Measurements from ENCODE around the gene L3MBTL1. TPM values are rescaled to one million over a fixed set of nuclear protein-coding genes. Genes with fewer than 3 reads are reported as not detected.

The L3MBTL1 gene
- total RNA-seq, 1 experiment from 2014 or later = 21.6 TPM

DNA sequence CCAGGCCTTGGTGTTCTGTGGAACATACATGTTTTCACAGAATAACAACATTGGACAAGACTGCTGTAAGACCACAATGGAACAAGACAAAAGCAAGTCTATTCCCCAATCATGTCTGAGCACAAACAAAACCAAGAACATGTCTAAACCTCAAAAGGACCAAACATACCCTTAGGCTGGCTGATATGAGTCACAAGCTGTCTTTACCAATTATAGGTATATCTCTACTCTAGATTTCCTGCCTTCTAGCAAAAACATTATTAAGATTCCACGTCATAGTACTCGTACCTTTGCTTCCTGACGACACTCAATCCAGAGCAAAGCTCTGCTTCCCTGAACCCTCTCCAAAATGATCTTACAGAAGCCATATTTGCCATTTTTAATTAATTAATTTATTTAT lies 15.4 kb upstream of the L3MBTL1 start (continued):
- TF ChIP-seq, protein P1, sequence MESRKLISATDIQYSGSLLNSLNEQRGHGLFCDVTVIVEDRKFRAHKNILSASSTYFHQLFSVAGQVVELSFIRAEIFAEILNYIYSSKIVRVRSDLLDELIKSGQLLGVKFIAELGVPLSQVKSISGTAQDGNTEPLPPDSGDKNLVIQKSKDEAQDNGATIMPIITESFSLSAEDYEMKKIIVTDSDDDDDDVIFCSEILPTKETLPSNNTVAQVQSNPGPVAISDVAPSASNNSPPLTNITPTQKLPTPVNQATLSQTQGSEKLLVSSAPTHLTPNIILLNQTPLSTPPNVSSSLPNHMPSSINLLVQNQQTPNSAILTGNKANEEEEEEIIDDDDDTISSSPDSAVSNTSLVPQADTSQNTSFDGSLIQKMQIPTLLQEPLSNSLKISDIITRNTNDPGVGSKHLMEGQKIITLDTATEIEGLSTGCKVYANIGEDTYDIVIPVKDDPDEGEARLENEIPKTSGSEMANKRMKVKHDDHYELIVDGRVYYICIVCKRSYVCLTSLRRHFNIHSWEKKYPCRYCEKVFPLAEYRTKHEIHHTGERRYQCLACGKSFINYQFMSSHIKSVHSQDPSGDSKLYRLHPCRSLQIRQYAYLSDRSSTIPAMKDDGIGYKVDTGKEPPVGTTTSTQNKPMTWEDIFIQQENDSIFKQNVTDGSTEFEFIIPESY (IDR thresholded peaks at IDR 0.05; ENCODE audit: extremely low read depth, insufficient replicate concordance, low read length) = no peak
- no peak for TF ChIP-seq SRF (IDR thresholded peaks at IDR 0.05; ENCODE audit: low read depth)
- TF ChIP-seq ZFX (IDR thresholded peaks at IDR 0.05) = no peak
- TF ChIP-seq YY1 (IDR thresholded peaks at IDR 0.05; ENCODE audit: extremely low read depth, insufficient replicate concordance, low read depth, low read length) = no peak
- TF ChIP-seq POLR2A (IDR thresholded peaks at IDR 0.05; ENCODE audit: borderline replicate concordance, extremely low read depth, insufficient read depth, insufficient read length) = no peak
- no peak for TF ChIP-seq JUND (IDR thresholded peaks at IDR 0.05)
- TF ChIP-seq SP1 (IDR thresholded peaks at IDR 0.05; ENCODE audit: low read depth) = no peak
- TF ChIP-seq, protein P2, sequence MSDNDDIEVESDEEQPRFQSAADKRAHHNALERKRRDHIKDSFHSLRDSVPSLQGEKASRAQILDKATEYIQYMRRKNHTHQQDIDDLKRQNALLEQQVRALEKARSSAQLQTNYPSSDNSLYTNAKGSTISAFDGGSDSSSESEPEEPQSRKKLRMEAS (IDR thresholded peaks at IDR 0.05) = no peak
- TF ChIP-seq TCF7L2 (IDR thresholded peaks at IDR 0.05; ENCODE audit: borderline replicate concordance, extremely low read depth, insufficient read depth, insufficient read length) = no peak

DNA sequence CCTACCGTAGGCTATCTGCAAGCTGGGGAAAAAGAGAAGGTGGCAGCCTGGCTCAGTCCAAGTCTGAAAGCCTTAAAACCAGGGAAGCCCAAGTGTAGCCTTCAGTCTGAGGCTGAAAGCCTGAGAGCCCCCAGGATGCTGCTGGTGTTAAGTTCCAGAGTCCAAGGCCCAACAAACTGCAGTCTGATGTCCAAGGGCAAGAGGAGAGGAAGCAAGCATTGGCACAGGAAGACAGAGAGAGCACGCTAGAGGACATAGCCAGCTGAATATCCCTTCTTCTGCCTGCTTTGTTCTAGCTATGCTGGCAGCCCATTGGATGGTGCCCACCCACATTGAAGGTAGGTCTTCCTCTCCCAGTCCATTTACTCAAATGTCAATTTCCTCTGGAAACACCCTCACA lies 12.1 kb upstream of the L3MBTL1 start:
- DNase-seq (ENCODE audit: low read depth, low spot score) = no peak
- ATAC-seq = no peak
- no peak overlapping the region for H3K27ac ChIP-seq (ENCODE audit: low read depth, low read length)
- no peaks in the 10 kb centered on the region for H3K4me1 ChIP-seq (ENCODE audit: control insufficient read depth in 1 of 2, insufficient read depth in 2 of 2, low read length in 2 of 2)
- no peaks in the 10 kb centered on the region for H4K20me1 ChIP-seq (ENCODE audit: insufficient read depth)
- no peaks in the 10 kb centered on the region for H3K36me3 ChIP-seq (ENCODE audit: control insufficient read depth in 1 of 2, insufficient read depth in 2 of 2, low read length in 2 of 2)
- CTCF ChIA-PET = no interaction called here
- no peak overlapping the region for H3K4me3 ChIP-seq (replicated peaks in 1 of 2; ENCODE audit: low read depth in 1 of 2, low read length in 2 of 2)
- BruUV-seq (replicated peaks) = no TSS peak
- H3K9me3 ChIP-seq (ENCODE audit: control insufficient read depth in 1 of 2, insufficient read depth in 1 of 2, low read depth in 1 of 2, low read length in 2 of 2) = no peaks in the 10 kb centered on the region
- no peaks in the 10 kb centered on the region for H3K79me2 ChIP-seq (ENCODE audit: insufficient read depth, low read length)
- POLR2A ChIA-PET = interaction anchor here (0.5 to 1.8 kb wide), 2 partner anchors 12 to 176 kb away, joined by 3 to 4 read pairs; partner anchors contain the start of gene L3MBTL1
- intact Hi-C loops (cut with micrococcal nuclease) = no loop called here
- no peak overlapping the region for H3K9ac ChIP-seq (ENCODE audit: low read length)
- H3K27me3 ChIP-seq (ENCODE audit: insufficient read depth, low read length) = no peaks in the 10 kb centered on the region
- no peak overlapping the region for H3K4me2 ChIP-seq (ENCODE audit: low read length)
- RAD21 ChIA-PET (ENCODE audit: low non-redundant PET in 1 of 2, low total read pairs in 2 of 2, uncharacterized antibody in 2 of 2, unreplicated experiment in 2 of 2) = no interaction called here
- H3K9me2 ChIP-seq (ENCODE audit: insufficient read depth) = no peaks in the 10 kb centered on the region
- H2AFZ ChIP-seq (ENCODE audit: low read depth, low read length, poor library complexity, severe bottlenecking) = no peak overlapping the region
- TF ChIP-seq, protein P2 (IDR thresholded peaks at IDR 0.05) = no peak
- TF ChIP-seq SRF (IDR thresholded peaks at IDR 0.05; ENCODE audit: low read depth) = no peak
- TF ChIP-seq CEBPB (IDR thresholded peaks at IDR 0.05; ENCODE audit: low read depth) = no peak
- TF ChIP-seq ZNF274 (IDR thresholded peaks at IDR 0.05; ENCODE audit: low read depth, low read length) = no peak
- TF ChIP-seq SP1 (IDR thresholded peaks at IDR 0.05; ENCODE audit: low read depth) = no peak
- TF ChIP-seq YY1 (IDR thresholded peaks at IDR 0.05; ENCODE audit: extremely low read depth, insufficient replicate concordance, low read depth, low read length) = no peak
- no peak for TF ChIP-seq FOSL1 (IDR thresholded peaks at IDR 0.05; ENCODE audit: low read depth)
- TF ChIP-seq, protein P3, sequence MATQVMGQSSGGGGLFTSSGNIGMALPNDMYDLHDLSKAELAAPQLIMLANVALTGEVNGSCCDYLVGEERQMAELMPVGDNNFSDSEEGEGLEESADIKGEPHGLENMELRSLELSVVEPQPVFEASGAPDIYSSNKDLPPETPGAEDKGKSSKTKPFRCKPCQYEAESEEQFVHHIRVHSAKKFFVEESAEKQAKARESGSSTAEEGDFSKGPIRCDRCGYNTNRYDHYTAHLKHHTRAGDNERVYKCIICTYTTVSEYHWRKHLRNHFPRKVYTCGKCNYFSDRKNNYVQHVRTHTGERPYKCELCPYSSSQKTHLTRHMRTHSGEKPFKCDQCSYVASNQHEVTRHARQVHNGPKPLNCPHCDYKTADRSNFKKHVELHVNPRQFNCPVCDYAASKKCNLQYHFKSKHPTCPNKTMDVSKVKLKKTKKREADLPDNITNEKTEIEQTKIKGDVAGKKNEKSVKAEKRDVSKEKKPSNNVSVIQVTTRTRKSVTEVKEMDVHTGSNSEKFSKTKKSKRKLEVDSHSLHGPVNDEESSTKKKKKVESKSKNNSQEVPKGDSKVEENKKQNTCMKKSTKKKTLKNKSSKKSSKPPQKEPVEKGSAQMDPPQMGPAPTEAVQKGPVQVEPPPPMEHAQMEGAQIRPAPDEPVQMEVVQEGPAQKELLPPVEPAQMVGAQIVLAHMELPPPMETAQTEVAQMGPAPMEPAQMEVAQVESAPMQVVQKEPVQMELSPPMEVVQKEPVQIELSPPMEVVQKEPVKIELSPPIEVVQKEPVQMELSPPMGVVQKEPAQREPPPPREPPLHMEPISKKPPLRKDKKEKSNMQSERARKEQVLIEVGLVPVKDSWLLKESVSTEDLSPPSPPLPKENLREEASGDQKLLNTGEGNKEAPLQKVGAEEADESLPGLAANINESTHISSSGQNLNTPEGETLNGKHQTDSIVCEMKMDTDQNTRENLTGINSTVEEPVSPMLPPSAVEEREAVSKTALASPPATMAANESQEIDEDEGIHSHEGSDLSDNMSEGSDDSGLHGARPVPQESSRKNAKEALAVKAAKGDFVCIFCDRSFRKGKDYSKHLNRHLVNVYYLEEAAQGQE (IDR thresholded peaks at IDR 0.05; ENCODE audit: low read depth) = no peak
- no peak for TF ChIP-seq ELF1 (IDR thresholded peaks at IDR 0.05; ENCODE audit: borderline replicate concordance, low read depth)
- TF ChIP-seq POLR2AphosphoS5 (IDR thresholded peaks at IDR 0.05; ENCODE audit: low read depth, low read length) = no peak
- TF ChIP-seq, protein P4, sequence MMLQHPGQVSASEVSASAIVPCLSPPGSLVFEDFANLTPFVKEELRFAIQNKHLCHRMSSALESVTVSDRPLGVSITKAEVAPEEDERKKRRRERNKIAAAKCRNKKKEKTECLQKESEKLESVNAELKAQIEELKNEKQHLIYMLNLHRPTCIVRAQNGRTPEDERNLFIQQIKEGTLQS (IDR thresholded peaks at IDR 0.05) = no peak
- TF ChIP-seq POLR2A (IDR thresholded peaks at IDR 0.05; ENCODE audit: borderline replicate concordance, extremely low read depth, insufficient read depth, insufficient read length) = no peak
- TF ChIP-seq EZH2phosphoT487 (IDR thresholded peaks at IDR 0.05; ENCODE audit: borderline replicate concordance) = no peak

All from HCT116 (cell line).